Measurements from ENCODE around the gene WDR18.

WDR18 gene

DNA sequence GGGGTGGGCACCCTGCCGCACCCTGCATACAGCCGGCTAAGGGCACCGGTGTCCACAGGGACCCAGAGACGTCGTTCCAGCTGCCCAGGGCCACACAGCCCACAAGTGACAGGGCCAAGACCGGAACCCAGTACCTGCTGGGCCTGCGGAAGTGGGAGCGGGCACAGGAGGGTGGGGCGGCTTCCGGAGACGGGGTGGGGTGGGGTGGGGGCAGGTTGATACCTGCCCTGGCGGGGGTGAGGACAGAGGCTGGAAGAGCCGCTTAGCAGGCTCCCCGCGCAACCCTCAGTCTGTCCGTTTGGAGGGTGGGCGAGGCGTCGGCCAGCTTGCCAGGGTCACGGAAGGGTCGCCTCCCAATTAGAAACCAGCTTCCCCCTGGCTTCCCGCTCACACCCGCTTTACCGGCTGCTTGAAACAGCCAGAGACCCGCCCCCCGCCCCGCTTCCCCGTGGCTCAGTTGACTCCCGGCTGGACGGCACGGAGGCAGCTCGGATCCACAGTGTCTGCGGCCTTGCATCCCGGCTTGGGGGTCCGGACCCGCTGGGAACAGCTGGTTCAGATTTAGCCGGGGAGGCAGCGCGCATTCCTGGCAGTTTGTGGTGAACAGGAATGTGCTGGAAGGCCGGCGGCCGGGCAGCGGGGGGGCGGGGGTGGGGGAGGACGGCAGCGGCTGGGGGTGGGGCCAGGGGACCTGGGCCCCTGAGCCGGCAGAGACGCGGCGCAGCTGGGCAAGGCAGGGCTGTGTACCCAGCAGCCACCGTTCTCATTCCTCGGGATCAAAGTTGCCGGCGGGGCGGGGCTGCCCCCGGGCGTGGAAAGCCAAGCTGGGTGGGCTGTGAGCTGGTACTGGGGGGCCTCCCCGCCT is 44.1 kb downstream of the WDR18 start:
- Histone ChIP-seq H3K4me3 (ENCODE audit: low read depth, low read length) (peak overlapping the region; percentile 36), H3K9me3 (no peaks in the 10 kb centered on the region), H3K4me1 (no peaks in the 10 kb centered on the region), H3K27me3 (no peaks in the 10 kb centered on the region; the same call in 1 of the 2 replicates), H3K36me3 (no peaks in the 10 kb centered on the region; the same call in 1 of the 2 replicates)
- TF ChIP-seq, protein P1, sequence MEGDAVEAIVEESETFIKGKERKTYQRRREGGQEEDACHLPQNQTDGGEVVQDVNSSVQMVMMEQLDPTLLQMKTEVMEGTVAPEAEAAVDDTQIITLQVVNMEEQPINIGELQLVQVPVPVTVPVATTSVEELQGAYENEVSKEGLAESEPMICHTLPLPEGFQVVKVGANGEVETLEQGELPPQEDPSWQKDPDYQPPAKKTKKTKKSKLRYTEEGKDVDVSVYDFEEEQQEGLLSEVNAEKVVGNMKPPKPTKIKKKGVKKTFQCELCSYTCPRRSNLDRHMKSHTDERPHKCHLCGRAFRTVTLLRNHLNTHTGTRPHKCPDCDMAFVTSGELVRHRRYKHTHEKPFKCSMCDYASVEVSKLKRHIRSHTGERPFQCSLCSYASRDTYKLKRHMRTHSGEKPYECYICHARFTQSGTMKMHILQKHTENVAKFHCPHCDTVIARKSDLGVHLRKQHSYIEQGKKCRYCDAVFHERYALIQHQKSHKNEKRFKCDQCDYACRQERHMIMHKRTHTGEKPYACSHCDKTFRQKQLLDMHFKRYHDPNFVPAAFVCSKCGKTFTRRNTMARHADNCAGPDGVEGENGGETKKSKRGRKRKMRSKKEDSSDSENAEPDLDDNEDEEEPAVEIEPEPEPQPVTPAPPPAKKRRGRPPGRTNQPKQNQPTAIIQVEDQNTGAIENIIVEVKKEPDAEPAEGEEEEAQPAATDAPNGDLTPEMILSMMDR (IDR thresholded peaks at IDR 0.05; ENCODE audit: low read depth, low read length): no peak
- peak; percentile 55 for DNase-seq

DNA sequence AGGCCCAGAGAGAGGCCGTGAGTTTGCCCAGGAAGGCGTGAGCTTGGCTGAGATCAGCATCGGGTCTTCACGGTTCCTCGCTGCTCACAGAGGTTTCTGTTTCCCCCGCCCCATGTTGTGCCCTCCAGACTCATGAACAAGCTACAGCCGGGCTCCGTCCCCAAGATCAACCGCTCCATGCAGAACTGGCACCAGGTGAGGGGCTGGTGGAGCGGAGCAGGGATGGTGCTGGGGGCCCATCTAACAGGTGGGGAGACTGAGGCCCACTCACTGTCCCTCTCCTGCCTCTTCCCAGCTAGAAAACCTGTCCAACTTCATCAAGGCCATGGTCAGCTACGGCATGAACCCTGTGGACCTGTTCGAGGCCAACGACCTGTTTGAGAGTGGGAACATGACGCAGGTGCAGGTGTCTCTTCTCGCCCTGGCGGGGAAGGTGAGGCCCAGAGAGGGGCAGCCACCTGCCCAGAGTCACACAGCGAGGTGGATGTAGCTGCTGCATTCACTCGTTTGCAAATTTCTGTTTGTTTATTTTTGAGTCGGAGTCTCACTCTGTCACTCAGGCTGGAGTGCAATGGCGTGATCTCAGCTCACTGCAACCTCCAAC is 48.2 kb downstream of the WDR18 start:
- TF ChIP-seq, protein P1 (IDR thresholded peaks at IDR 0.05; ENCODE audit: low read depth, low read length): no peak
- Histone ChIP-seq H3K36me3 (no peaks in the 10 kb centered on the region; the same call in 1 of the 2 replicates), H3K9me3 (no peaks in the 10 kb centered on the region), H3K4me1 (no peaks in the 10 kb centered on the region), H3K27me3 (no peaks in the 10 kb centered on the region), H3K4me3 (ENCODE audit: low read depth, low read length) (no peak overlapping the region)
- DNase-seq: no peak

DNA sequence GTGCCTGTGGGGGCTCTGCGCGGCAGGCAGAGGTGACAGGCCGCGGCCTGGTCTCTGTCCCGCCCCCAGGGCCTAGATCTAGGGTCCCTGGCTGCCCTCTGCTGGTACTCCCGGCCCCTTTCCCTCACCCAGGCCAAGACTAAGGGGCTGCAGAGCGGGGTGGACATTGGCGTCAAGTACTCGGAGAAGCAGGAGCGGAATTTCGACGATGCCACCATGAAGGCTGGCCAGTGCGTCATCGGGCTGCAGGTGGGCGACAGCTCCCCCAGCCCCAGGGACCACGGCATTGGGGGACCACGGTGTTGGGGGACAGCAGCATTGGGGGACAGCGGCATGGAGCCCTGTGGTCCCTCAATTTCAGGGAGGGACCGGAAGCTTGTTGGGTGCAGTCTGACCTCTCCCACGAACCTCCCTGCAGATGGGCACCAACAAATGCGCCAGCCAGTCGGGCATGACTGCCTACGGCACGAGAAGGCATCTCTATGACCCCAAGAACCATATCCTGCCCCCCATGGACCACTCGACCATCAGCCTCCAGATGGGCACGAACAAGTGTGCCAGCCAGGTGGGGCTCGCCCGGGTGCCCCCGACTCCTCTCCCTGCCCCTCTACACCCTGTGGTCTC is 52.0 kb downstream of the WDR18 start:
- DNase-seq: peak; percentile 17
- Histone ChIP-seq H3K9me3 (no peaks in the 10 kb centered on the region), H3K4me3 (ENCODE audit: low read depth, low read length) (no peak overlapping the region), H3K27me3 (no peaks in the 10 kb centered on the region), H3K4me1 (peaks cover 6% of the 10 kb centered on the region; the same call in 1 of the 2 replicates), H3K36me3 (no peaks in the 10 kb centered on the region; the same call in 1 of the 2 replicates)
- TF ChIP-seq, protein P1 (IDR thresholded peaks at IDR 0.05; ENCODE audit: low read depth, low read length): no peak

DNA sequence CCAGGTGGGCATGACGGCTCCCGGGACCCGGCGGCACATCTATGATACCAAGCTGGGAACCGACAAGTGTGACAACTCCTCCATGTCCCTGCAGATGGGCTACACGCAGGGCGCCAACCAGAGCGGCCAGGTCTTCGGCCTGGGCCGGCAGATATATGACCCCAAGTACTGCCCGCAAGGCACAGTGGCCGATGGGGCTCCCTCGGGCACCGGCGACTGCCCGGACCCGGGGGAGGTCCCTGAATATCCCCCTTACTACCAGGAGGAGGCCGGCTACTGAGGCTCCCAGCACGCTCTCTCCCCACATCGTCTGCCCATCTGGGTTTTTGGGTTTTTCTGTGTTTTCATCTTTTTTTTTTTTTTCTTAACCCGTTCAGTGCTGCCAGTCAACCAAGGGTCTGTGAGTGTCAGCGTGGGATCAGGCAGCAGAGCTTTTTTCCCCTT is 53.5 kb downstream of the WDR18 start:
- TF ChIP-seq, protein P1 (IDR thresholded peaks at IDR 0.05; ENCODE audit: low read depth, low read length): no peak
- peak; percentile 10 for DNase-seq
- H3K36me3 ChIP-seq: no peaks in the 10 kb centered on the region

DNA sequence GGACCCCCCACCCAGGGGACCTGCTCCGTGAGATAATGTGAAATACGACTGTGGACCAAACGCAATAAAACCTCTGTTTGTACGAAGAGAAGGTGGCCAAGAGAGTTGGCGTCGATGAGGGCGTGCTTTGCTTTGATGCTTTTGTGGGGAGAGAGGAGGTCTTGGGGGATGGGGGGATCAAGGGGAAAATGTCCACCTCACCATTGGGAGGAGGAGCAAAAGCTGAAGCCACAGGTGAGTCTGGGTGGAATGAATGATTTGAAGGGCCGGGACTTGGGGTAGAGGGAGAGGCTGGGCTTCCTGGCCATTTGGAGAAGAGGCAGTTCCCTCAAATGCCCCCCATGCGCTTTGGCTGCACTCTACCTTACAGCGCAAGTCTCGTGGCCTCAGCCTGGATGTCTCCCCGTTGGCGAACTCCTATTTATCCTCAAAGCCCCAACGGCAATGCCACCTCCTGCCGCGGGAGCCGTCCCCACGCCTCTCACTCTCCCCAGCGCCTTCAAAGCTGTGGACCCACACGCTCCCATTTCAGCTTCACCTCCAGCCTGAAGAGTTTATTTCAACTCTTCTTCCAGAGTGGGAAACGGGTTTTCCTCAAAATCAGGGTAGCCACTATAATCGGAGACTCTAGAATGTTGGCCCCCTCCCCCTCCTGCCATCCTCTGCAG is 55.0 kb downstream of the WDR18 start:
- peak overlapping the region; percentile 72 for H3K4me3 ChIP-seq (ENCODE audit: low read depth, low read length)
- H3K36me3 ChIP-seq: no peaks in the 10 kb centered on the region
- H3K9me3 ChIP-seq: no peaks in the 10 kb centered on the region
- peaks cover 10% of the 10 kb centered on the region for H3K4me1 ChIP-seq
- no peaks in the 10 kb centered on the region for H3K27me3 ChIP-seq
- TF ChIP-seq, protein P1 (IDR thresholded peaks at IDR 0.05; ENCODE audit: low read depth, low read length): no peak
- DNase-seq: no peak

More for the DNA sequence above, 53.5 kb downstream of the WDR18 start:
- Histone ChIP-seq H3K4me1 (peaks cover 9% of the 10 kb centered on the region), H3K4me3 (ENCODE audit: low read depth, low read length) (no peak overlapping the region), H3K27me3 (no peaks in the 10 kb centered on the region), H3K9me3 (no peaks in the 10 kb centered on the region)
